ENCODE data around the gene INSR.
"Not testable (repeated sequence)": the region's sequence is repeated elsewhere in the genome, so short reads cannot be mapped to it uniquely, and the experiment has no call there.

Gene INSR

GRCh38 chr19:7228935-7229541 lies 65.2 kb downstream of the INSR start:
- DNase-seq (ENCODE audit: low read depth, low spot score): no peak
- no peak overlapping the region for H3K4me3 ChIP-seq (ENCODE audit: low read length)

GRCh38 chr19:7227735-7228134 lies 66.5 kb downstream of the INSR start:
- no peak for DNase-seq (ENCODE audit: low read depth, low spot score)
- H3K4me3 ChIP-seq (ENCODE audit: low read length): no peak overlapping the region

- not testable (repeated sequence) for DNase-seq (ENCODE audit: low read depth, low spot score)
Observed at GRCh38 chr19:7227149-7227548, 67.1 kb downstream of the INSR start.

GRCh38 chr19:7226739-7227138 lies 67.5 kb downstream of the INSR start:
- H3K4me3 ChIP-seq (ENCODE audit: low read length): no peak overlapping the region
- DNase-seq (ENCODE audit: low read depth, low spot score): no peak

More at GRCh38 chr19:7227149-7227548, 67.1 kb downstream of the INSR start:
- not testable (repeated sequence) for H3K4me3 ChIP-seq (ENCODE audit: low read length)

GRCh38 chr19:7225741-7226140 lies 68.5 kb downstream of the INSR start:
- no peak overlapping the region for H3K4me3 ChIP-seq (ENCODE audit: low read length)
- peak; percentile 72 for DNase-seq (ENCODE audit: low read depth, low spot score)

- no peak for DNase-seq (ENCODE audit: low read depth, low spot score)
Observed at GRCh38 chr19:7224995-7225394, 69.2 kb downstream of the INSR start.

GRCh38 chr19:7224209-7224686 lies 70.0 kb downstream of the INSR start:
- no peak for DNase-seq (ENCODE audit: low read depth, low spot score)
- no peak overlapping the region for H3K4me3 ChIP-seq (ENCODE audit: low read length)

More at GRCh38 chr19:7224995-7225394, 69.2 kb downstream of the INSR start:
- no peak overlapping the region for H3K4me3 ChIP-seq (ENCODE audit: low read length)

- H3K4me3 ChIP-seq (ENCODE audit: low read length): no peak overlapping the region
- DNase-seq (ENCODE audit: low read depth, low spot score): no peak
Observed at GRCh38 chr19:7223429-7223828, 70.8 kb downstream of the INSR start.

- no peak overlapping the region for H3K4me3 ChIP-seq (ENCODE audit: low read length)
- DNase-seq (ENCODE audit: low read depth, low spot score): no peak
Observed at GRCh38 chr19:7219056-7219455, 75.2 kb downstream of the INSR start.

- no peak overlapping the region for H3K4me3 ChIP-seq (ENCODE audit: low read length)
- no peak for DNase-seq (ENCODE audit: low read depth, low spot score)
Observed at GRCh38 chr19:7217861-7218260, 76.4 kb downstream of the INSR start.

GRCh38 chr19:7216373-7216902 lies 77.8 kb downstream of the INSR start:
- no peak overlapping the region for H3K4me3 ChIP-seq (ENCODE audit: low read length)
- no peak for DNase-seq (ENCODE audit: low read depth, low spot score)

- no peak for DNase-seq (ENCODE audit: low read depth, low spot score)
- no peak overlapping the region for H3K4me3 ChIP-seq (ENCODE audit: low read length)
Observed at GRCh38 chr19:7215176-7215575, 79.0 kb downstream of the INSR start.

GRCh38 chr19:7214324-7215089 lies 79.7 kb downstream of the INSR start:
- no peak for DNase-seq (ENCODE audit: low read depth, low spot score)
- no peak overlapping the region for H3K4me3 ChIP-seq (ENCODE audit: low read length)

- no peak overlapping the region for H3K4me3 ChIP-seq (ENCODE audit: low read length)
- no peak for DNase-seq (ENCODE audit: low read depth, low spot score)
Observed at GRCh38 chr19:7213628-7214323, 80.4 kb downstream of the INSR start.

- no peak for DNase-seq (ENCODE audit: low read depth, low spot score)
- H3K4me3 ChIP-seq (ENCODE audit: low read length): no peak overlapping the region
Observed at GRCh38 chr19:7211191-7211951, 82.8 kb downstream of the INSR start.

GRCh38 chr19:7210359-7210758 lies 83.9 kb downstream of the INSR start:
- no peak for DNase-seq (ENCODE audit: low read depth, low spot score)
- H3K4me3 ChIP-seq (ENCODE audit: low read length): no peak overlapping the region

- not testable (repeated sequence) for DNase-seq (ENCODE audit: low read depth, low spot score); H3K4me3 ChIP-seq (ENCODE audit: low read length)
Observed at GRCh38 chr19:7209597-7210325, 84.5 kb downstream of the INSR start.

GRCh38 chr19:7209036-7209435 lies 85.2 kb downstream of the INSR start:
- not testable (repeated sequence) for DNase-seq (ENCODE audit: low read depth, low spot score); H3K4me3 ChIP-seq (ENCODE audit: low read length)

Measured in Jurkat, Clone E6-1 (cell line).